Pulmonary artery endothelial cell (primary cell): Measurements from ENCODE around the gene OCSTAMP. TPM values are rescaled to one million over a fixed set of nuclear protein-coding genes. Genes with fewer than 3 reads are reported as not detected.

Experiments used
- DNase-seq: peaks from one replicate; pipeline ENCODE4 v3.0.0-alpha.2; 2011; ENCODE audit warnings: low read depth, low spot score
- total RNA-seq: library from RNA; depleted of rRNA; stranded (reverse); fragments of >200 nt; gene quantifications from 2 replicates; pipeline ENCODE4 v1.2.3, GENCODE V29; 2014

Gene OCSTAMP
- total RNA-seq, 1 donor from 2014 or later: not detected

- DNase-seq: no peak
Measured at GRCh38 chr20:46519471-46520068, 30.9 kb downstream of the OCSTAMP start.

- no peak for DNase-seq
Measured at GRCh38 chr20:46512943-46513844, 37.3 kb downstream of the OCSTAMP start, which contains the start of gene ZNF334. TSS of gene ZNF334 (minus strand) at chr20:46513559. CDS start at chr20:46512102, 1,457 bp downstream.

- DNase-seq: no peak
Measured at GRCh38 chr20:46509523-46509922, 40.9 kb downstream of the OCSTAMP start.

GRCh38 chr20:46507760-46508407 lies 42.6 kb downstream of the OCSTAMP start:
- no peak for DNase-seq

- no peak for DNase-seq
Measured at GRCh38 chr20:46505506-46505905, 44.9 kb downstream of the OCSTAMP start.

- no peak for DNase-seq
Measured at GRCh38 chr20:46501961-46502360, 48.5 kb downstream of the OCSTAMP start.

GRCh38 chr20:46501337-46501942 lies 49.0 kb downstream of the OCSTAMP start:
- no peak for DNase-seq

- no peak for DNase-seq
Measured at GRCh38 chr20:46494077-46494476, 56.4 kb downstream of the OCSTAMP start.

GRCh38 chr20:46491354-46491753 lies 59.1 kb downstream of the OCSTAMP start:
- DNase-seq: no peak

Other genes starting within 250 kb of the OCSTAMP start
- gene CDH22, start 242.2 kb downstream of the OCSTAMP start, total RNA-seq: not detected in 2 replicates
- gene ELMO2, start 144.0 kb downstream of the OCSTAMP start, total RNA-seq: 22.4 and 36.9 TPM in 2 replicates
- under 0.01 and 1.3 TPM in 2 replicates for gene ZNF334, start 37.1 kb downstream of the OCSTAMP start, total RNA-seq
- 0.04 and 0.40 TPM in 2 replicates for gene SLC13A3, start 100.8 kb upstream of the OCSTAMP start, total RNA-seq
- 17.6 and 19.6 TPM in 2 replicates for gene TP53RK, start 138.8 kb upstream of the OCSTAMP start, total RNA-seq
- gene SLC2A10, start 159.0 kb upstream of the OCSTAMP start, total RNA-seq: 6.5 and 8.1 TPM in 2 replicates